Right hindlimb (tissue), 1 donor: Measurements from ENCODE around the gene PPEF1.

Experiments
- DNase-seq: peaks from one replicate; pipeline ENCODE4 v3.0.0-alpha.2; 2018

The PPEF1 gene

GRCh38 chrX:18707426-18708049 is at the start of gene PPEF1:
Gene PPEF1 (plus strand): TSS chrX:18707645. CDS start chrX:18707781, 136 bp downstream.
- no peak for DNase-seq

- DNase-seq = no peak
Measured at GRCh38 chrX:18661273-18661672, 46.2 kb upstream of the PPEF1 start.

DNA sequence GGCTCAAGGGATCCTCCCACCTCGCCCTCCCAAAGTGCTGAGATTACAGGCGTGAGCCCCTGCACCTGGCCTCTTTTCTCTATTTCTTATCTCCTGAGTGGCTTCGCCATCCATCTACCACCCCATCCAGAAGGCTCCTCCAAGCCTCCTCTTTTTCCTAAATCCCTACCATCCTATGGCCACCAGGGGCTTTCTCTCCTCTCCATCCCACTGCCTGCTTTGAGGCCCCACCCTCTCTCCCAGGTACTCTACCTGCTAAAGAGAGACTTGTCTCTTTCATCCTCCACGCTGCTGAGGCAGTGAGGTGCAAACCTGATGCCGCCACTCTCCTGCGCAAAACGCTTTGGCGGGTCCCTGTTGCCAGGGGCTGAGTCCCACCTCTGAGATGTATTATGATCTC is 42.5 kb upstream of the PPEF1 start:
- DNase-seq = no peak

DNA sequence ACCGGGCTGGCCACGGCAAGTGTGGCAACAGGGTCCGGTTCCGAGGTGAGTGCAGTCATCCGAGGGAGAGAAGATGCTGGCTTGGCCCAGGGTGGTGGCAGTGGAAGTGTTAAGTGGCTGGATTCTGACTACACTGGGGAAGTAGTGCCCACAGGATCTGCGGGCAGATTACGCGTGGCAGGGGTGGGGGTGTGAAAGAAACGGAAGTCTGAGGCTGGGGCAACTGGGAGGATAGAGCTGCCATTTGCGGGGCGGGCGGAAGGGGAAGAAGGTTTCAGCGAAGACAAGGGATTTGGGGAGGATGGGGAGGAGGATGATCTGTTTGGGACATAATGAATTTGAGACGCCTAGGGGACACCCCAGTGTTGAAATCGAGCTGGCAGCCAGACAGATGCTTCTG is 40.8 kb upstream of the PPEF1 start:
- DNase-seq = no peak

GRCh38 chrX:18668071-18668835 is 39.2 kb upstream of the PPEF1 start:
- DNase-seq = no peak

DNA sequence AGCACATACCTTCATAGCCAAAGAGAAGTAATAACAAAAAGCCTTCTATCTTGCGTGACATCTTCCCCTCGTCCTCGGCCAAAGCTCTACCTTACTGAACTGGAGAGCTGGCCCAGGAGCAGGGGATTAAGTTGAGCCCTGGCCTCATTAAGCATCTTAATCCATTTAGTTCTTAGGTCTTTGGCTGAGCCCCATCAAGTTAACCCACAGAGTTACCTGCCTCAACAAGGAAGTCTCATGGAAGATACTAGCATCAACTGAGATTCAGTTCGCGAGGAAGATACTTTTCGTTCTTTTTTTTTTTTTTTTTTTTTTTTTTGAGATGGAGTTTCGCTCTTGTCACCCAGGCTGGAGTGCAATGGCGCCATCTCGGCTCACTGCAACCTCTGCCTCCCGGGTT is 35.4 kb upstream of the PPEF1 start, which contains the start of gene RS1:
RS1 (minus strand) TSS at position 101 of the 400 bp plus-strand sequence; CDS start at position 61, 40 bp downstream.
- DNase-seq = no peak

GRCh38 chrX:18674417-18674787 is 33.0 kb upstream of the PPEF1 start:
- peak; percentile 26 for DNase-seq

DNA sequence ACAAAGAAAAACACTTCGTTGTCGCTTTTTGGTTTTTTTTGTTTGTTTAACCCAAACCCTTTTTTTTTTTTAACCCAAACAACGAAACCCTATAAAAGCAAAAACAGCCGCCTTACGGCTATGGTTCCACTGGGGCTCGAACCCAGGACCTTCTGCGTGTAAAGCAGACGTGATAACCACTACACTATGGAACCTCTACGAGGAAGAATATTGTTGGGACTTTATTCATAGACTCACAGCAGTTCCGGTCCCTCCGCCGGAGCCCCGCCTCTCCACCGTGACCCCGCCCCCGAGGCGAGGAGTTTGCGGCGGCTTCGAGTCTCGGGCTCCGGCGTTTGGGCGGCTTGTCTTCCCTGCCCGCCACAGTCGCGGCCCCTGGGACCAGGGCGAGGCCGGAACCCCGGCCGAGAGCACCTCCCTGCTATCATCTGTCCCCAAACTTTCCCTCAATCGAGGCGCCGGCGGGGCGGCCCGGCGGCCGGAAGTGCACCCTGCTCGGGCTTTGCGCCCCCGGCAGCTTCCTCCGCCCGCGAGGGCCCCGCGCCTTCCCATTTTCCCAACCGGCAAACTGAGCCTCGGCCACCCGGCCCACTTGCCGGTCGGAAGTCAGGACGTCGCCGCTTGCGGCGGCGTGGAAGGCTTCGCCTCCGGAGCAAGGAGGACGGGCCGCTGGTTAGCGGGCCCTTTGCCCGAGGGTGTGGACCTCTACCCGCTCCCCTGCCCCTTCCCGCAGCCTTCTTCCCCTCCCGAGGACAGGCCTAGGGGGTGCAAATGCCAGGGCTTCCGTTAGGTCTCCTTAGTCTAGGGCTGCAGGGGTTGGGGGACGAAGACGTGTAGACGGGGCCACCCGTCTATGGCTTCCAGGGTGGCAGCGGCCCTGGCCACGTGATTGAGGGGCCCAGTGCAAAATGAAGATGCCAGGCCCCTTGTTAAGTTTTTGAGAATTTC is 32.4 kb upstream of the PPEF1 start:
- DNase-seq = peak; percentile 86

DNA sequence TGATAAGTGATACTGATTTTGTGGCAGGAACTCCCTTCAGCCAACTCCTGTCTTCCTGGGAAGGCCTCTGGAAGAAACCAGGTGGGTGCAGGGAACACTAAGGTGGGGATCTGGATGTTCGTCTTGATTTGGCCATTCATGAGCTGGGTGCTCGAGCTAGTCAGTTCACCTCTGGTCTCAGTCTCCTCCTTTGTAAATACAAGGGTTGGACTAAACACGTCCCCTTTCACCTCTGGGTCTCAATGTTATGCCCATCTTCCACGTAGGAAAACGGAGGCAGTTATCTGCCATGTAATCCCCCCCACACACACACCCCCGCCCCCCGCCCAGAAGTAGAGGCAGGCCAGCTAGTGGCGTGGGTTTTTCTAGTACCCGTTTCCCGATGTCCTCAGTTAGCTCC is 31.4 kb upstream of the PPEF1 start:
- no peak for DNase-seq

DNA sequence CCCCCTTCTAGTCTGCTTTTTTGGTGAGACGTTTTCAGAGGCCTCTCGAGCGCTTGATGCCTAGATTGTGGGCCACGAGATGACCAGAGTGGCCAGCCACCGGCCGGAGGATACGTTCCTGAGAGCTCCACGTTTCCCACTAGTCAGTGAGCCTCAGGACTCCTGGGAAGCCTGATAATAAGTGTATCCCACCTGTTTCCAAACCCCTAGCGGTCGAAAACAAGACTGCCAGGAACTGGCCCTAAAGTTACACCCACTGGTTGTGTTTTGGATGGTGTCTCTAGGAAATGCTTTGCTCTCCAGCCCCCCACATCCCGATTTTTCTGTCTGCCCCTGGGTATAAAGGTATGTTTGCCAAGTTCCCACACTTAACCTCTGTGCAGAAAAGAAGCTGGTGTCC is 31.0 kb upstream of the PPEF1 start:
- DNase-seq = no peak

DNA sequence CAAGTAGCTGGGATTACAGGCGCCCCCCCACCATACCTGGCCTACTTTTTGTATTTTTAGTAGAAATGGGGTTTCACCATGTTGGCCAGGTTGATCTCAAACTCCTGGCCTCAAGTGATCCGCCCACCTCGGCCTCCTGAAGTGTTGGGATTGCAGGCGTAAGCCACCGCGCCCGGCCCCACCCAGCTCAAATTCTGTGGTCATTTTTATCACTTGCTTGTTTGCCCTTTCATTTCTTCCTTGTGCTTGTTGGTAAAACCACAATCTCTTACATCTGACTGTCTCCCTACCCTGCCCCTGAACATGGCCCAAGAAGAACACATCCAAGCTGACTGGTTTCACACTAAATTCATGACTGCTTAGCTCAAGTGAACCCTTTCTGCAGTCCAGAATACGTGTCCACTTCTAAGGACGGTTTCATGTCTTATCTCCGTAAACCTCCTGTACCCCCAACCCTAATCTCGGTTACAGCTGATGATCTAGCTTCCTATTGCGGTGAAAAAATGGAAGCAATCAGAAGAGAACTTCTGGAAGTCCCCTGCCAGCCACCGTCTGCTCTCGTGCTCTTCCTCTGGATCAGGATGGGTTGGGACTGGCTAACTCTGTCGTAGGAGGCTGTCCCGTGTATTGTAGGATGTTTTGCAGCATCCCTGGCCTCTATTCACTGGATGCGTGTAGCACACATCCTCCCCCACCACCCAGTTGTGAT is 30.1 kb upstream of the PPEF1 start:
- DNase-seq = no peak

DNA sequence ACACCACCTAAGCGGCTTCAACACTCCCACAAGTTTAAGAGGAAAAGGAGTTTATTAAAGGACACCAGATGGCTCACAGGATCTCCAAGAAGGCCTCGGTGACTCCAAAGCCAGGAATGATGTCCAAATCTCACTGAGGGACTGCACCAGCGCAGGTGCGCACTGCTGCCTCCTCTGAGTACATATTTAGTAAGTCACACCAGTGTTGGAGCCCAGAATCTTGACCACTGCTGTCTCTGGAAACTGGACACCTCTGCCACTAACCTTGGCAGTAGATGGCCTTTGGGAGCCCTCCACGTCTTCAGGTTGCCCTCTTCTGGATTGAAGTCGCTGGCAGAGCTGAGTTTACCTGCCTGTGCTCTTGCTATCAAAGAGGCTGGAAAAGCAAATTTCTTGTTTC is 25.4 kb upstream of the PPEF1 start:
- DNase-seq = no peak

DNA sequence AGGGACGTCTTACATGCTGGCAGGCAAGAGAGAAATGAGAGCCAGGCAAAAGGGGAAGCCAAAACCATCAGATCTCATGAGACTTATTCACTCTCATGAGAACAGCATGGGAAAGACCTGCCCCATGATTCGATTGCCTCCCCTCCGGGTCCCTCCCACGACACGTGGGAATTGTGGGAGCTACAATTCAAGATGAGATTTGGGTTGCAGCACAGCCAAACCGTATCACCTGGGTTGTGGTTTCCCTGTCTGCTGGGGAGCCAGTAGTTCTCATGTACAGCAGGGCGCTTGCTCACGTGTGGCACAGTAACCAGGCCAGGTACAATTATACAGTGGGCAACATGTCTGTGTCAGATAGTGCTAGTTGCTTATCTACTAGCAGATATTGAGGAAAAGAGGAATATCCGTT is 24.5 kb upstream of the PPEF1 start:
- no peak for DNase-seq

DNA sequence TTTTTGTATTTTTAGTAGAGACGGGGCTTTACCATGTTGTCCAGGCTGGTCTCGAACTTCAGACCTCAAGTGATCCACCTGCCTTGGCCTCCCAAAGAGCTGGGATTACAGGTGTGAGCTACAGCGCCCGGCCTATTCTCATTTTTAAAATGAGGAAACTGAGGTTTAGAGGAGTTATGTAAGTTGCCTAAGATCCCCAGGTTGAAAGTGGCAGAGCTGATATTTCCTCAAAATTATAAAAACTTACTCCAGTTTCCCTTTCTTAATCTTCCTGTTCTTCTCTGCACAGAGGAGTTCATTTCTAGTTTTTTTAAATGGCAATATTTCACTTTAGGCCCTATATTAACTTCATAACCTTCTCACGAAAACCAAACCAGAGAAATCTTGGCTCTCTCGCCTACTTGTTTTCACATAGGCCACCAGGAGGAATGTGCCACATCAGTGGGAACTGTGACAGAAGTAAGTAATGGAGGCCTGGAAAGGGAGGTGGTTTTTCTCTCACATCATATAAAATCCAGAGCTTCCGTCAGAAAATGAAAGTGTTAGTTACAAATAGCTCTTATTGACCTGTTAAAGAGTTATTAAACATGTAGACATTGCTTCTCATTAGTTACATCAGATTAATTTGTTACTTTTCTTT is 19.5 kb upstream of the PPEF1 start:
- DNase-seq = no peak

GRCh38 chrX:18691431-18691830 is 16.0 kb upstream of the PPEF1 start:
- no peak for DNase-seq

GRCh38 chrX:18692541-18692940 is 14.9 kb upstream of the PPEF1 start:
- no peak for DNase-seq

DNA sequence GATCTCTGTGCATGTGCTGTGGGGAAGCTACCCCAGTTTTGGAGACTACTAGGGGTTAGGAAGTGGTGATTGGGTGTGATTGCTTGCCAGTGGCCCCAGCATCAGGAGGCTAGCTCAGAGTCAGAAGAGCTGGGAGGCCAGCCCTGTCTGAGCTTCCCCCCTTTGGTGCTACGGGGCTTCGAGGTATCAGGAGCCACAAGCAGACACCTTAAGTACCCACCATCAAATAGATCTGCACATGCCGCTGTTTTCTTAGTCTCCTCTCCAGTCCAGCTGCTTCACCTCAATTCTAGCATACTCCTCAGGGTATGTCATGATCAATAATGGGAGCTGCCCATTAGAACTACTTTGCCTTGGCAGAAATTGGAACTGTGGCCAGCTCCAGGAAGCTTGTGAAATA is 10.8 kb upstream of the PPEF1 start:
- no peak for DNase-seq

- DNase-seq = no peak
Measured at GRCh38 chrX:18698737-18699650, 8.5 kb upstream of the PPEF1 start.

DNA sequence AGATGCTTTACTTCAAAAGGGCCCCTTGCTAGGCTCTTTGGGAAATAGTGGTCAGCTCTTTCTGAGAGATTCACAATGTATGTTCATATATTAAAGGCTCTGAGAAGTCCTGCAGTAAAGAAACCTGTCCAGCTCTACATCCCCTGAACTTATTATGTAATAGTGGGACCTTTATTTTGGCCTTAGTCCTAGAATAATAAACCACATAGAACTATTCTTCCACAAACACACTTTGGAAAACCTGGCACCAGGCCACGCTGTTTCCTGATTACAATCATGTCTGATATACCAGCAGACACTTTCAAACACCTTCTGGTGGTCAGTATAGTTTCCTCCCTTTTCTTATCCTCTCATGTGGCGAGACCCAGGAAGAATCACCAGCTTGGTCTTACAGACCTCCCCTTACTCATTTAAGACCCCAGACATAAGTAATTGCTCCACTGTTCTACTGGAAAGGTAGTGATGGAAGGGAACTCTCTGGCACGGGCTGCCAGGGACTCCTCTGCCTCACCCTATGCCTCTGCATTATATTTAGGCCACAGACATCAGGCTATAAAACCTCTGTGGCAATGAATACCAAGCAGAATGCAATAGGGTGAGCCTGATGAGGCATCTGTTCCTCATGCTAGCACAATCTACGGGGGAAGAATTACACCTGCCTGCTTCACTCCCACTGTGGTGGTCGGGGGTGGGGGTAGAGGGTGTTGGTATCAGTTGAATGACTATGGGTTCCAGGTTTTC is 5.7 kb upstream of the PPEF1 start:
- no peak for DNase-seq
